GM21423 (cell line): ENCODE results near the gene PCCA.

ENCODE experiments used
- ATAC-seq: cut with Tn5 transposase; IDR thresholded peaks from one replicate; pipeline ENCODE4 v1.9.1; 2021; ENCODE audit warnings: mild to moderate bottlenecking, moderate library complexity; ENCODE audit not compliant: unreplicated experiment

Gene PCCA

DNA sequence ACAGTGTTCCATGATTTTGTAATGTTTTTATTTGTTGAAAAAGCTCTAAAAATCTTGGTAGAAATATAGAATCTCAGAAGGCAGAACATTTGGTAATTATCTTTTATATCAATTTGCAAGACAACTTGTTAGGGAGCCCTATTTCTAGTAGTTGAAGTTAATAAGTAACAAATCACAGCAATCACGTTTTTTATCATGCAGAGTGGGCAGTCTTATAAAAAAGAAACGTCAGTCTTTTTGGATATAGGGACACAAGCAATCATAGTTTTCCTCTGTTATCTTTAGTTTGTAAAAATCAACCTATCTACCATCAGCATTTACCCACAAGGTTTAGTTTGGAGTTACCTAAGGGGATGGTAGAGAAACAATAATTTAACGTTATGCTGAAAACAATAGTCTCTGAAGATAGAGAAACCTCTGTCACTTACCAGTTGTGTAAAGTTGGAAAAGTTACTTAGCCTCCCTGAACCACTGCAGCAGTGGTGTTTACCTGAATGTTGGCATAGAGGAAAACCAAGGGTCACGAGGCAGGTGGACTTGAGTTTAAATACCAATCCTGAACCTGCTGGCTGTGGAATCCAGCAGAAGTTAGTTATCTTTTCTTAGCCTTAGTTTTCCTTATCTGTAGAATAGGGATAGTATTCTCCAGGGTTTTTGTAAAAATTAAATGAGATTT is 306.9 kb downstream of the PCCA start:
- no peak for ATAC-seq

- no peak for ATAC-seq
These were observed 307.9 kb downstream of the PCCA start for GRCh38 chr13:100396776-100397175.

DNA sequence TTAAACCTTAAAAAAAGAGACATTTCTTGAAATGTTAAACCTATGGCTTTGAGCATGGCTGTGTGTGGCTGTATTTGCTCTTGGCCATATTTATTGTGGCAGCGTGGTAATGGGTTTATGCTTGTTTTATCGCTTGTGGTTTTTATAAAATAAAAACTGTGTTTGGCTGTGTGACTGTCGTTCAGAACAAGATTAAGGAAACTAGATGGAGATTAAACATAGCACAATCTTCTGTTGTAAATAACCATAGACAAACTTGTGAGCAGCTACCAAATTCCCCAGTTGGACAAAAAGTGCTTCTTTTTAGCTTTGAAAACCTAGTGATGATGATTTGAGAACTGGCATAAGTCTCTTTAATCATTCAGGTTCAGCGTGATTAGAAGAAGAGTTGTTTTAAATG is 308.7 kb downstream of the PCCA start:
- ATAC-seq, result no peak

- ATAC-seq, result no peak
These were observed 309.5 kb downstream of the PCCA start for GRCh38 chr13:100398360-100398759.

DNA sequence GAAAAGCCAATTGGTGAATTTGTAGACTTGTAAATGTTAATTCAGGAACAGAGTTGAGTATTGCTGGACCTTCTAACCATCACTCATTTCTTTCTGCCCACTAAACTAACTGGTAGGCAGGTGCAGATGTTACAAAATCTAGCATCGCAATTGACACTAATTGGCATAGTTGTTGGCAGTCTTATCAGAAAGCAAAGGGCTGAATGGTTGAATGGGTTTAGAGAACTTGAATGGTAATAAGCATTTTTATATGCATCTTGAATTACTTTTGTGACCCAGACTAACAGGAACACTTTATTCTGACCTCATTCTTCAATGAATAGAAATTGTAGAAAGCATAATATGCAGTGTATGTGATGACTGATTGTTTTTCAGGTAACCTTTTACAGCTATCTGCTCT is 310.6 kb downstream of the PCCA start:
- ATAC-seq, result no peak

DNA sequence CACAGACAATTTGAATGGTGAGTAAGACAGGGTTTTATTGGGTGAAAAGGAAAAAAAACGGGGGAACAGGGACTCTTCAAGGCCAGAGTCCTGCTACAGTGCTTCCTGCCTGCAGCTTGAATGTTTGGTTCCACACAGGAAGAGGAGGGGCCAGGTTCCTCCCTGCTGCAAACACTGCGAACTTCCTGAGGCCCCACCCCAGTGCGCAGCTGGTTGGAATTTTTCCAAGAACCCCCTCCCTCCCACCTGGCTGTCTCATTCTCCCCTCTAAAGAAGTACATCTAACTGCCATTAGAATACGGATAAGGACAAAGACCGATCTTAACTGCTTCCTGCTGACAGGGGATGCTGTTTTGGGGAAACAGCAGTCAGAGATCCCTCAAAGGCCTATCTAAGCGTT is 314.8 kb downstream of the PCCA start:
- no peak for ATAC-seq

GRCh38 chr13:100409132-100409531 is 320.2 kb downstream of the PCCA start:
- no peak for ATAC-seq

GRCh38 chr13:100423375-100423774 is 334.5 kb downstream of the PCCA start:
- no peak for ATAC-seq

DNA sequence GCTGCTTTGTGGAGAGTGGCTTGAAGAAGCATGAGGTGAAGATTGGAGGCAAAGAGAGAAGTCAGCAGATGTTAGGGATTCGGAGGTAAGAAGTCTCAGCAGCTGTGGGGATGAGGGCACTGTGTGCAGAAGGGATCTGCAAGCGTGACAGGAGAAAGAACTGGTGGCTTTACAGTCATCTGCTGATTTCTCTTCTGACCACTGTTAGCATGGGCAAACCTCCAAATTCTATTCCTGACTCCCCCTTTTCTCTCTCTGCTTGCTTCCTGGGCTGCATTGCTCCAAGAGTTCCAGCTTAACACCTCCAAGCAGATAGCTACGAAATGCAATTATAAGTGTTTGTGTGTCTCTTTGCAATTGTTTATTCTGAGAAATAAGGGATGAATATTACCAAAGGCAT is 340.1 kb downstream of the PCCA start:
- ATAC-seq, result no peak

- no peak for ATAC-seq
These were observed 343.7 kb downstream of the PCCA start for GRCh38 chr13:100432611-100433010.

- no peak for ATAC-seq
These were observed 344.6 kb downstream of the PCCA start for GRCh38 chr13:100433475-100433874.

DNA sequence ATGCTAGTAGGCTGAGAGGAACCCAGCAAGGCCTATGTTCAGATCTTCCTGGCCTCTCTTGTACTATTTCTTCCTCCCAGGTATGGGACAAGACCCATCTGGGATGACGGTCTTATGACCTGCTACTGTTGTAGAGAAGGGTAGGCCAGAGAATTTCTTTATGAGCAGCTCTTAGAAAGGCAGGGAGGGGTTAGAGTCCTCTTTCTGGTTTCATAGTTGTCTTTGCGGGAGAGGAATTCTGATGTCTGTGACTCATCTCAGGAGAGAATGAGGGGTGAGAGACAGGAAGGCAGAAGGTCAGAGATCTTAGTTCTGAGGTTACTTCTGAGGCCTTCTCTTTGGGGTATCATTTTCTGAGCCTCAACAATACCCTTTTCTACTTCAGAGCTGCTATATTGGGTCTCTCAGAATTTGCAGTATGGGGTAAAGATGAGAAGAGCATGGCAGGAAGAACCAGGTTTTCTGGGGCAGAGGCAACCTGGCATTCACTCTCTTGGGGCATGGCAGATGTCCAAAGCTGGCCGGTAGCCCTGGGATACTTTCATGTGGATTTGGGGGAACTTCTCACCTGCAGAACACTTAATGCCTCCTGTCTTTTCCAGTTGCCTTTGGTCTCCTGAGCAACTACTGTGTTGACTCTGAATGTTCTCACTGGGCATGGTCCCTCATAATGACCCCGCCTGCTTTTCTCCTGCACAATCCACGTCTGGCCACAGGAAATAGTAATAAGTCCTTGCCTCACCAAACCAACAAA is 345.3 kb downstream of the PCCA start:
- peak; percentile 86 for ATAC-seq

GRCh38 chr13:100436099-100436498 is 347.2 kb downstream of the PCCA start:
- ATAC-seq, result no peak

DNA sequence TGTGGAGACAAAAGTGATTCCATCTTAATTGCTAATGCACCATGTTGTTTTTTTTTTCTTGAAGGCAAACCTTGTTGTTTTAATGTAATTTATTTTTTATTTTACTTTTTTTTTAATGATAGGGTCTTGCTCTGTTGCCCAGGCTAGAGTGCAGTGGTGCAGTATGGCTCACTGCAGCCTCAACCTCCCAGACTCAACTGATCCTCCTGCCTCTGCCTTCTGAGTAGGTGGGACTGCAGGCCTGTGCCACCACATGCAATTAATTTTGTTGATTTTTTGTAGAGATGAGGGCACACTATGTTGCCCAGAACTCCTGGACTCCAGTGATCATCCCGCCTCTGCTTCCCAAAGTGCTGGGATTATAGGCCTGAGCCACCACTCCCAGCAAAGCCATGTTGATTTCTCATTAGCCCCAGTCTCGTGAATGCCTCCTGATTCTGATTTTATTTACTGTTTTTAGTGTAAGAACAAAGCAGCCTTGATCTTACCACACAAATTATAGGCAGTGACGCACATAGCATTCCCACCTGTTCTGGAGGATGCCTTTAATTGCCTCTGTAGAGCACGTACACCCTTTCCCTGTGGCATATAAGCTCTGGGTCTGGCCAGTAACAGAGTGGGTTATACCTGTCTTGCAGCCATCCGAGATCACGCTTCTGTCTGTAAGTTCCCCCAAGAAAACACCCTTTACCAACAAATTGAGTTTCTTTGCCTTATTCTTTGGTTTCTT is 349.3 kb downstream of the PCCA start:
- no peak for ATAC-seq

DNA sequence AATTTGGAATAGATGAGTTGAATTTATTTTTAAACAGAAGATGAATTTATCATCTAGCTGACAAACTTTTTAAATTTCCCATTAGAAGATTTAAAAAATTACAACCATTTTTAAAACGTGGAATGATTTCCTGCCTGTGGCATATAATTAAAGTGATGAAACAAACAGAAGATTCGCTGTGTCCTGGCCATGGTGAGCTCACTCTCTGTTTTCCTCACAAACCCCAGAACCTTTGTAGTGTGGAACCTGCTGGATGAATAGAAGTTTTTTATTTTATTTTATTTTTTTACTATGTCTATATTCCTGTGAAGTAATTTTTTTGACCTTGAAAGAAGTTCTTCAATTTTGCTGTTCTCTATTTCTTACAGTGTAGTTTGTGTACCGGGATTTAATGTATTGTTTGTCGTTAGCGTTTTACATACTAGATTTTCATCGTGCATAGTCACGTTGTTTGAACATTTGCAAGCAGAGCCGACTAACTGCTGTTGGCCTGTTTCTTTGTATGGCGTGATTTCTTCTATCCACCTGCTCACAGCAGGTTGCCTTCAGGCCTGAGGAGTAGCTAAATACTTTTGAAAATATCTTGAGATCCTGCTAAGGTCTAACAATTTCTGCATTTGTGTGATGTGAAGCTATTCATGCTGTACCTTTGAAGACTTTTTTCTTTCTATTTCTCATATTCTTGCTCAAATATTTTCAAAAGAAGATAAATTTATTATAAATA is 350.5 kb downstream of the PCCA start:
- no peak for ATAC-seq

- ATAC-seq, result no peak
These were observed 352.0 kb downstream of the PCCA start for GRCh38 chr13:100440751-100441425.

DNA sequence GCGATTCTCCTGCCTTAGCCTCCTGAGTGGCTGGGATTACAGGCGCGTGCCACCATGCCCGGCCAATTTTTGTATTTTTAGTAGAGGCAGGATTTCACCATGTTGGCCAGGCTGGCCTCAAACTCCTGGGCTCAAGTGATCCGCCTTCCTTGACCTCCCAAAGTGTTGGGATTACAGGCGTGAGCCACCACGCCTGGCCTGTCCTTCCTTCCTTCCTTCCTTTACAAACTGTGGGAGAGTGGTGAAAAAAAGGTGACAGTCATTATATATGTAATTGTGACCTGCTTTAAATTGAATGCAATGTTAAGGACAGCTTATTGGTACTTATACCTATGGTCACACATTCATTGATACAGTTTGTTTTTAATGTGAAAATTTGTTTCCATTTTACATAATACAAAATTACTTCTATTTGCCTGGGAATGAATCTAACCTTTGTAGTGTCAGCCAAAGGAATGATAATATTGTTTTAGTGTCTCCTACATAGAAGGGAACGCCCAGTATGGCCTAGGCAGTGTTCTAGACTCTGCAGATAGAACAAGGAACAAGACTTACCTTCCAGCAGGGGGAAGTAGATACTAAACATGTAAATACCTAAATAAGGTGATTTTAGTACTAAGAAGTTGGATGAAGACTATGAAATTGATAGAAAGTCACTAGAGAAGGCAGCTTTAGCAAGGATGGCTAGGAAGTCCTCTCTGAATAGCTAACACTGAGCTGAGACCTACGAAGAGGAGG is 353.4 kb downstream of the PCCA start:
- no peak for ATAC-seq

DNA sequence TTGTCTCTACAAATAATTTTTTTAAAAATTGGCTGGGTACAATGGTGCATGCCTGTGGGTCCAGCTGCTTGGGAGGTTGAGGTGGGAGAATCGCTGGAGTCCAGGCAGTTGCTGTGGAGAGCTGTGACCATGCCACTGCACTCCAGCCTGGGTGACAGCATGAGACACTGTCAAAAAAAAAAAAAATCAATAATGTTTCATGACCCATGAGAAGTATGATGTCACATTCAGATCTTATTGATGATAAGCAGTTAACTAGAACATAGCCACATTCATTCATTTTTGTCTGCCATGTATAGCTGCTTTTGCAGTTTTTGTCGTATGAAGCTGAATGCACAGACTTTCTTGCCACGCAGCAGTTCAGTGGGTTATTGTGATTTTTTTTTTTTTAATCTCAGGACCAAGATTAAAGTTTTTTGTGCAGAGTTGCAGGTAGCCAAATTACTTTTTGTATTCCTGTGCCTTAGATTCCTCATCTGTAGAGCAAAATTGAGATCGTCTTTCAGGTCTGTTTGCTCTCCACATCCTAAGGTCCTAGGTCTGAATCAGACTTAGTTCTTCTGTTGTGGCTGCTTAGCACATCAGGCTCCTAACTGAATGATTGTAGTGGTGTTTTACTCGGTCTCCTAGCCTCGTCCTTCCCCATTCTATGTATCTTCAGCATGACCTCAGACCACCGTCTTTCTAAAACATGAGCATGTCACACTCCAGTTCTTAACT is 354.5 kb downstream of the PCCA start:
- no peak for ATAC-seq

- ATAC-seq, result no peak
These were observed 355.1 kb downstream of the PCCA start for GRCh38 chr13:100443998-100444328.

- ATAC-seq, result no peak
These were observed 358.9 kb downstream of the PCCA start for GRCh38 chr13:100447831-100448230.
